Erythroblast (primary cell): ENCODE data around the gene ARL15.

Source experiments
- GATA1 ChIP-seq: IDR thresholded peaks from 2 replicates; pipeline ENCODE4 v1.6.1; 2011; ENCODE audit warnings: low read depth, mild to moderate bottlenecking, control low read depth, low read length, moderate library complexity
- POLR2A ChIP-seq: IDR thresholded peaks from 2 replicates; pipeline ENCODE4 v1.6.1; 2011; ENCODE audit warnings: mild to moderate bottlenecking, low read length

DNA sequence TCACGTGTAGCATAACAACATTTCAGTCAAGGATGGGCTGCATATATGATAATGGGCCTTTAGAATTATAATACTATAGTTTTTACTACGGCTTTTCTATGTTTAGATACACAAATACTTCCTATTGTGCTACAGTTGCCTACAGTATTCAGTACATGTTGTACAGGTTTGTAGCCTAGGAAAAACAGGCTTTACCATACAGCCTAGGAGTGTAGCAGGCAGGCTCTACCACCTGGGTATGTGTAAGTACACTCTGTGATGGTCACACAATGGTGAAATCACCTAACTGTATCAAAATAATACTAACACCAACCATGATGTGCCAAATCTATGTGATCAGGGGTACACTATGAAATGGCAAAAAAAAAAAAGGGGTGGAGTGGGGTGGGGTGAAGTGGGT is 372.9 kb downstream of the ARL15 start:
- no peak for TF ChIP-seq POLR2A
- TF ChIP-seq GATA1 = no peak
